Mesenchymal stem cell (in vitro differentiated cells and primary cell): Measurements from ENCODE around the gene FUNDC1.

Experiments
- DNase-seq: peaks from one replicate; pipeline ENCODE4 v3.0.0-alpha.2; 2013
- H2AFZ ChIP-seq: one replicate; pipeline ENCODE4 v1.6.1; 2013; ENCODE audit warnings: low read depth, mild to moderate bottlenecking, control low read depth, inconsistent platforms, low read length, moderate library complexity
- H2AK5ac ChIP-seq: 2 replicates; pipeline ENCODE4 v1.6.1; 2013; ENCODE audit warnings: low read length, moderate library complexity, mild to moderate bottlenecking, inconsistent platforms; ENCODE audit not compliant: severe bottlenecking
- H2BK120ac ChIP-seq: one replicate; pipeline ENCODE4 v1.6.1; 2013; ENCODE audit warnings: low read depth, mild to moderate bottlenecking, inconsistent platforms, low read length, moderate library complexity
- H2BK12ac ChIP-seq, 2 experiments: one replicate each; pipeline ENCODE4 v1.6.1; 2013; ENCODE audit warnings: inconsistent platforms in 2 of 2, low read length in 2 of 2, mild to moderate bottlenecking in 2 of 2, moderate library complexity in 2 of 2, control low read depth in 1 of 2
- H2BK15ac ChIP-seq: one replicate; pipeline ENCODE4 v1.6.1; 2013; ENCODE audit warnings: mild to moderate bottlenecking, low read depth, inconsistent platforms; ENCODE audit not compliant: poor library complexity, severe bottlenecking
- H2BK5ac ChIP-seq: 2 replicates; pipeline ENCODE4 v1.6.1; 2013; ENCODE audit warnings: low read depth, mild to moderate bottlenecking, low read length, control low read depth, inconsistent platforms; ENCODE audit not compliant: poor library complexity, severe bottlenecking
- H3K14ac ChIP-seq, 2 experiments: one replicate each; pipeline ENCODE4 v1.6.1; 2013; ENCODE audit warnings: inconsistent platforms in 2 of 2, low read length in 2 of 2, control low read depth in 1 of 2, mild to moderate bottlenecking in 1 of 2, moderate library complexity in 1 of 2
- H3K18ac ChIP-seq, 2 experiments: one replicate each; pipeline ENCODE4 v1.6.1; 2013; ENCODE audit warnings: inconsistent platforms in 2 of 2, low read length in 2 of 2, control low read depth in 1 of 2, low read depth in 1 of 2, mild to moderate bottlenecking in 1 of 2
- H3K23ac ChIP-seq, 2 experiments: one replicate each; pipeline ENCODE4 v1.6.1; 2013; ENCODE audit warnings: inconsistent platforms in 2 of 2, low read length in 2 of 2, mild to moderate bottlenecking in 2 of 2, moderate library complexity in 2 of 2, control low read depth in 1 of 2
- H3K27ac ChIP-seq: 2 replicates; pipeline ENCODE4 v1.5.1; 2013; ENCODE audit warnings: mild to moderate bottlenecking, moderate library complexity, low read length, control low read depth, inconsistent platforms; ENCODE audit not compliant: poor library complexity, severe bottlenecking
- H3K27me3 ChIP-seq, 2 experiments: 2 replicates each; pipeline versions ENCODE4 v1.6.1 to v1.7.0; 2013; ENCODE audit warnings: low read length in 2 of 2, mild to moderate bottlenecking in 2 of 2, moderate library complexity in 2 of 2, control low read depth in 1 of 2, inconsistent platforms in 1 of 2; ENCODE audit not compliant: control insufficient read depth in 1 of 2, insufficient read depth in 1 of 2
- H3K36me3 ChIP-seq, 2 experiments: 2 replicates each; pipeline versions ENCODE4 v1.6.1 to v1.7.0; 2013; ENCODE audit warnings: low read length in 2 of 2, control low read depth in 1 of 2, inconsistent platforms in 1 of 2, low read depth in 1 of 2, mild to moderate bottlenecking in 1 of 2; ENCODE audit not compliant: insufficient read depth in 2 of 2, control insufficient read depth in 1 of 2
- H3K4ac ChIP-seq, 2 experiments: one replicate each; pipeline ENCODE4 v1.6.1; 2013; ENCODE audit warnings: inconsistent platforms in 2 of 2, low read length in 2 of 2, mild to moderate bottlenecking in 2 of 2, moderate library complexity in 2 of 2, control low read depth in 1 of 2, low read depth in 1 of 2
- H3K4me1 ChIP-seq: 2 replicates; pipeline ENCODE4 v1.6.1; 2013; ENCODE audit warnings: low read depth, low read length, control low read depth; ENCODE audit not compliant: control insufficient read depth, insufficient read depth
- H3K4me2 ChIP-seq: 2 replicates; pipeline ENCODE4 v1.6.1; 2013; ENCODE audit warnings: low read length, mild to moderate bottlenecking, inconsistent platforms; ENCODE audit not compliant: poor library complexity, severe bottlenecking
- H3K4me3 ChIP-seq, 2 experiments: 2 replicates each; pipeline versions ENCODE4 v1.5.1 to v1.7.0; 2013; ENCODE audit warnings: low read length in 2 of 2, mild to moderate bottlenecking in 2 of 2, control low read depth in 1 of 2, low read depth in 1 of 2; ENCODE audit not compliant: insufficient read depth in 1 of 2
- H3K79me1 ChIP-seq: replicated peaks from 2 replicates; pipeline ENCODE4 v1.6.1; 2013; ENCODE audit warnings: mild to moderate bottlenecking, control low read depth, low read length, inconsistent platforms; ENCODE audit not compliant: poor library complexity, severe bottlenecking
- H3K9ac ChIP-seq: 2 replicates; pipeline ENCODE4 v1.7.0; 2013; ENCODE audit warnings: mild to moderate bottlenecking, low read length, moderate library complexity
- H3K9me3 ChIP-seq: 2 replicates; pipeline ENCODE4 v1.7.0; 2013; ENCODE audit warnings: mild to moderate bottlenecking, low read length; ENCODE audit not compliant: control insufficient read depth
- H4K8ac ChIP-seq: one replicate; pipeline ENCODE4 v1.6.1; 2013; ENCODE audit warnings: inconsistent platforms, mild to moderate bottlenecking, low read length, moderate library complexity
- H4K91ac ChIP-seq: one replicate; pipeline ENCODE4 v1.6.1; 2013; ENCODE audit warnings: mild to moderate bottlenecking, low read length, inconsistent platforms
- WGBS: methylation state at CpG from one replicate; pipeline ENCODE4 v1.1.7; 2013; ENCODE audit warnings: mixed read lengths; 5-methylcytosine and 5-hydroxymethylcytosine counted together

The FUNDC1 gene

DNA sequence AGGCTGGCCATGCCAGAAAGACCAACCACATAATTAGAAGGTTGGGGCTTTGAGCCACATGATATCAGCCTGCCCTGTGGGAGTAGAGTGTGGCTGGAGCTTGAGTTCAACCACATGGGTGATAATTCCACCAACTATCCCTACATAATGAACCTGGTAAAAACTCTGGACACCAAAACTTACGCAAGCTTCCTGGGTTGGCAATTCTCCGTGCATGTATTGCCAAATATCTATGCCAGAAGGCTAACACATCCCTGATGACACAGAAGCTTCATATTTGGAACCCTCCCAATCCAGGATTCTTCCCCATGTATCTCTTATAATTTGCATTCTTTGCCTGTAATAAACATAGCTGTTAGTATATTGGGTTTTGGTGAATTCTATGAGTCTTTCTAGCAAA lies 68.2 kb downstream of the FUNDC1 start:
- Histone ChIP-seq H3K18ac (no peak overlapping the region), H2BK5ac (no peak overlapping the region), H2BK12ac (no peak overlapping the region), H3K4me3 (no peak overlapping the region), H2AFZ (no peak overlapping the region), H3K14ac (no peak overlapping the region), H3K9me3 (no peaks in the 10 kb centered on the region), H3K4me1 (no peaks in the 10 kb centered on the region), H3K4ac (no peak overlapping the region), H2BK15ac (no peak overlapping the region), H4K91ac (no peak overlapping the region), H2BK120ac (no peak overlapping the region), H3K4me2 (no peak overlapping the region), H3K9ac (no peak overlapping the region), H3K79me1 (no peaks in the 10 kb centered on the region), H3K27me3 (peaks cover 0 to 8% of the 10 kb centered on the region in 2 experiments), H2AK5ac (no peak overlapping the region), H4K8ac (no peak overlapping the region), H3K36me3 (no peaks in the 10 kb centered on the region), H3K23ac (no peak overlapping the region), H3K27ac (no peak overlapping the region)
- 75% methylated on average over 2 of the region's 2 CpGs for WGBS
- DNase-seq = no peak
